ENCODE results near the gene TRMT2A.
"Not testable (repeated sequence)": the region's sequence is repeated elsewhere in the genome, so short reads cannot be mapped to it uniquely, and the experiment has no call there.

Gene TRMT2A

DNA sequence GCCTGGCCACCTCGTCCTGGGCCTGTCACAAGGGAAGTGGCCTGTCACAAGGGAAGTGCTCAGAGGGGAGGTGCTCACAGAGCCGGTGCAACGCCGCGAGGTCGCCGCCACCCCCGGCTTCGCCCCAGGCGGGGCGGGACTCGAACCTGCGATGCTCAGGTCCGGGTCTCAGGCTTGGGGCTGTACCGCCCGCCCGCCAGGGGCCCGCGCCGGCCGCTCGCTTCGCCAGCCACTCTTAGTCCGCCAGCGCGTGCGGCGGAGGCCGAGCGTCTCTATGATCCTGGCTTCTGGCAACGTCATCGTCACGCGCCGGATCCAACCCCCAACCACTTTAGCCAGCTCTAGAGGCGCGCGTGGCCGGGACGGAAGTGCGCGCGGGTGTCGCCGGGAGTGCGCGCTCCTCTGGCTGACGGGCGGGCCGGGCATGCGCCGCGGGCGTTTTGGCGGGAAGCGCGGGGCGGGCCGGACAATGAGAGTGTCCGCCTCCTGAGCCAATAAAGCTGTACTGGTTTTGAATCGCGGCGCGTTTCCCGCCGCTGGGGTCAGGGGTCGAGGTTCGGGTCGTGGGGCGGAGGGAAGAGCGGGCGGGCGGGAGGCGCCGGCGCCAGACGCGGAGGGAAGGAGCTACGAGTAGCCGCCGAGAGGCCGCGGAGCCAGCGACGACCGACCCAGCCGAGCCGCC is at the start of gene TRMT2A:
TRMT2A (minus strand) TSS at position 276 of the 682 bp plus-strand sequence. CDS start 320 bp downstream, outside the sequence.
- DNase-seq, result peak; percentile 89 to 99 (median 96)

GRCh38 chr22:20166703-20167102 is 49.7 kb upstream of the TRMT2A start:
- DNase-seq, result no peak

DNA sequence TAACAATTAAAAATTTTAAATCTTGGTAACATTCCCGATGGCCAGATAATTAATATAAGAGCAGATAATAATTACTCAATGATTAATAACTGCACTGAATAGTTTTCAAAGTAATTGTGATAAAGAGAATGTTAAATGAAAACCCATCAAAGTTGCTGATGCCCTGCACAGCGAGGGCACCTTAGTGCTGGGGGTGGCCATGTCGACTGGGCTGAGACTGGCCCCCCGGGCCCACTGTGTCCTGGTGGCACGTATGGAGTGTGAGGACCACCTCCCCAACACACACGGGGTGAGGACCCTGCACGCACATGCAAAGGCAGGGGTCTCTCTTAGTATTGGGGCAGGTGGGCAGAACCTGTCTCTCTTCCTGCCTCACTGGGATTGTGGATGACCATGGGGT is 48.9 kb upstream of the TRMT2A start:
- no peak for DNase-seq

DNA sequence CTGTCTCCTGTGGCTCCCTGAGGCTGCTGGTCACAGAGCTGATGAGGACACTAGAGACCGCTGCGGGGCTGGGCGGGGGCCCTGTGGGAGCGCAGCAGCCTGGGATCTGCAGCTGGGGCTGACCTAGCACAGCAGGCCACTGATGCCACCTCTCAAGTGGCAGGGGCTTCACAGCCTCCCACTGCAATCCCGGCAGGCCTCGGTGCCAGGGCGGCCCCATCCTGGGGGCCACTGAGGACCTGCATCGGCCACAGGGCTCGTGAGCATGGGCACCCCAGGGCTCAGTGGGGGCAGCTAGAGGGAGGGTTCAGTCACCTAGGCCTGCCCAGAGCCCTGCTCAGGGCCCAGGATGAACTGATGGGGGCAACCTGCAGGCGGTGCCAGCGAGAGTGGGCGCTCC is 48.4 kb upstream of the TRMT2A start:
- no peak for DNase-seq

- DNase-seq, result no peak
Observed at GRCh38 chr22:20164863-20165262, 47.8 kb upstream of the TRMT2A start.

DNA sequence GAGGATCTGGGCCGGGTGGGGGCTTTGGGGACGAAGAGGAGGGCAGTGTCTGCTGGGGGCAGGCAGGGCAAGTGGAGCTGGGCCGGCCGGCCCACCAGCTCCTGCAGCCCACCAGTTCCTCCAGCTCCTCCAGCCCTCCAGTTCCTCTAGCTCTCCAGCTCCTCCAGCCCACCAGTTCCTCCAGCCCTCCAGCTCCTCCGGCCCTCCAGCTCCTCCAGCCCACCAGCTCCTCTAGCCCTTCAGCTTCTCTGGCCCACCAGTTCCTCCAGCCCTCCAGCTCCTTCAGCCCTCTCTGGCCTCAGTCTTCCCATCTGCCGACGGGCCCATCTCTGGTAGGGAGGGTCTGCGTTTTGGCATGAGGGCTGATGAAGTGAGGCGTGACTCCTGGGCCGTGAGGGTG is 43.0 kb upstream of the TRMT2A start:
- DNase-seq, result no peak

- DNase-seq, result not testable (repeated sequence)
Observed at GRCh38 chr22:20159531-20159930, 42.5 kb upstream of the TRMT2A start.

GRCh38 chr22:20159076-20159475 is 42.0 kb upstream of the TRMT2A start:
- DNase-seq, result no peak

DNA sequence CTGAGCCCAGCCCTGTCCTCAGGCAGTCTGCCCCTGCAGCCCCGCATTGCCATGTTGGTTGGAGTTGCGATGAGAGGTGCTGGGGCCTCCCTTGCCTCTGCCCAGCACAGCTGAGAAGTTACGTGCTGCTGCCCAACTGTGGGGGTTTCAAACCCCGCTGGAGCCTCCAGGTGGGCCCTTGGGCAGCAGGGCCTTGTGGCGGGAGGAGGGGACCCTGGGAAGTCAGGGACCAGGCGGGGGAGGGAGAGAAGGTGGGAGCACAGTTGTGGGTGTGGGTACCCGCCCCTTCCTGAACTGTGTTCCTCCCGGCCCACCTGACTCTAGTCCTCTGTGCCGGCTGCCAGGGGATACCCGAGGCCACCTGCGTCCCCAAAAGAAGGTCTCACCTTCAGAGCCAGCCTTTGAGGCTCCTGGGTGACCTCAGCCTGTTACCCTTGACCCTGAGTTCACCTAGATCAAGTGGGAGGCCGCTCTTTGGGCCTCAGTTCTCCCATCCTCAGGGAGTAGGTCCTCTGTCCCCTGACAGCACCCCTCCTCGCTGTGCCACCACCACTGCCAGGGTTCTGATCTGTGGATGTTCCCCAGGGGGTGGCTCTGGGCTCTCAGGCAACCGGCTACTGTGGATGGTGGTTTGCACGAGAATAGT is 41.5 kb upstream of the TRMT2A start:
- DNase-seq, result no peak

GRCh38 chr22:20157430-20158183 is 40.6 kb upstream of the TRMT2A start:
- DNase-seq, result no peak

GRCh38 chr22:20156611-20157429 is 39.8 kb upstream of the TRMT2A start:
- peak; percentile 13 to 81 (median 50) for DNase-seq

DNA sequence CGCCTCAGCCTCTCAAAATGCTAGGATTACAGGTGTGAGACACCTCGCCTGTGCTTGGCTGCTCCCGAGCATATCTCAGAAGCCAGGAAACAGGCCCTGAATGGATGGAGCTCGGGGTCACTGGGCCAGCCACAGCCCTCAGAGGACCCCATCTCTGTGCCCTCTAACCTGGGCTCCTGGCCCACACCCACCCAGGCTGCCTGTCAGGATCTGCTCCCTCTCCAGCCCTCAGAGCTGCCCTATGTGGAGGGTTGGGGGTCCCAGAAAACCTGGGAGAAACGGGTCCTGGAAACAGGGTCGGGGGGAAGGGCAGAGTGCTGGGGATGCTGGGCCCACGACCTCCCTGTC is 39.0 kb upstream of the TRMT2A start:
- DNase-seq, result no peak

DNA sequence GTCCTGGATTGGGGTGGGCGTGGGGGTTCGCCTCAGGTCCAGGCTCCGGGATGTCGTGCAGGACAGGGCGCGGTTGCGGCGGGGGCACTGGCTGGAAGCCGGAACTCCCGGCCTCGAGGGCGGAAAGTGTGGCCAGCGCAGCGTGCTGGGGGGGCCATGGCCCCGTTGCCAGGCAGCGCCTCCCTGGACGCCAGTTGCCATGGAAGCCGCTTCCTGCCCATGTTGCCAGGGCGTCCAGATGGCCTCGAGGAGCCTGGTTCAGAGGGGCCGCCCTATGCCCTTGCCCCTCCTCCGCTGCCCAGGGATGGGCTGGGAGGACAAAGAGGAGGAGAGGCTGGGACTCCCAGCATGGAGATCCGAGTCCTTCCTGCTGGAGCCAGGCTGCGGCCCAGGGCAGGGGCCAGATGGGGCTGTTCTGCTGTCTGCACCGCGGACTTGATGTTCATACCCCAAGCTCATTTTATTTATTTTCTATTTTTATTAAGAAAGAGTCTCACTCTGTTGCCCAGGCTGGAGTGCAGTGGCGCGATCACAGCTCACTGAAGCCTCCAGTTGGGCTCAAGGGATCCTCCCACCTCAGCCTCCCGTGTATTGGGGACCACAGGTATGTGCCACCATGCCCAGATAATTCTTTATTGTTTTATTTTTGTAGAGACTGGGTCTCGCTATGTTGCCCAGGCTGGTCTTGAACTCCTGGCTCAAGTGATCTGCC is 38.5 kb upstream of the TRMT2A start:
- peak in 10 of 14 donors; percentile 3 to 82 (median 16) for DNase-seq

- no peak for DNase-seq
Observed at GRCh38 chr22:20154602-20155187, 37.7 kb upstream of the TRMT2A start.

DNA sequence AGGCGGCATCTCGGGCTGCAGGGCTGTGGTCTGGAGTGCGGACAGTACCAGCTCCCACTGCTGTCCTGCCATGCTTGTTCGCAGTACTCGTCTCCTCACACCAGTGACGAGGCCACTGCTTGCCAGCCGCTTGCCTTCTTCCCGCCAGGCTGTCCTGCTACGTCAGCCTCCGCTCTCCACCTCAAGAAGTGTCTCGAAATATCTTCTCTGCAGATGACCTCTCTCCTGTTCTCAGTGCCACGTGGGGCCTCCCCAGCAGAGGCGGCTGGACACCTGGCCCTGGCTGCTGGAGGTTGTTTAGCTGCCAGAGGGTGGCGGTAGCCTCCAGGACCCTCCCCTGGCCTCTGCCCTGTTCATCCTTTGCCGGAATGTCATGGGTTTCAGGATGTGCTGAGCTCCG is 36.9 kb upstream of the TRMT2A start:
- no peak for DNase-seq

GRCh38 chr22:20152464-20152890 is 35.5 kb upstream of the TRMT2A start:
- DNase-seq, result no peak

GRCh38 chr22:20151276-20151588 is 34.2 kb upstream of the TRMT2A start:
- no peak for DNase-seq

- no peak for DNase-seq
Observed at GRCh38 chr22:20150381-20151275, 33.6 kb upstream of the TRMT2A start, which contains the start of gene CCDC188. Gene CCDC188 (minus strand): TSS chr22:20151055. CDS start chr22:20150986, 69 bp downstream.

GRCh38 chr22:20149257-20150250 is 32.5 kb upstream of the TRMT2A start:
- no peak for DNase-seq

Data from C1 segment of cervical spinal cord (tissue), 14 donors.